Measurements from ENCODE around the gene NKPD1. TPM values are rescaled to one million over a fixed set of nuclear protein-coding genes. Genes with fewer than 3 reads are reported as not detected.

The NKPD1 gene
- total and polyA plus RNA-seq, 10 of the 15 experiments (the other 5 are each of a cell fraction or from before 2014, with no cell fraction given): 0.05 to 0.18 (median 0.06) TPM; not detected in 7

- TF ChIP-seq E4F1 (IDR thresholded peaks at IDR 0.05; ENCODE audit: borderline replicate concordance, partially characterized antibody) (peak; percentile 92), RUNX3 (IDR thresholded peaks at IDR 0.05; ENCODE audit: low read length) (no peak; the same call in 1 of the 2 replicates), ZNF622 (IDR thresholded peaks at IDR 0.05) (no peak), CHD2 (IDR thresholded peaks at IDR 0.05; ENCODE audit: borderline replicate concordance, low read depth, low read length) (peak; percentile 88), ZNF592 (IDR thresholded peaks at IDR 0.05) (no peak), MYC (IDR thresholded peaks at IDR 0.05; ENCODE audit: insufficient read depth, insufficient read length, insufficient replicate concordance, low read length, severe bottlenecking) (peak; percentile 77), JUND (IDR thresholded peaks at IDR 0.05; ENCODE audit: low read depth, low read length) (no peak), HDGF (IDR thresholded peaks at IDR 0.05) (peak; percentile 98), TAF1 (IDR thresholded peaks at IDR 0.05; ENCODE audit: borderline replicate concordance, low read depth, low read length) (peak; percentile 56; the same call in 1 of the 2 replicates), SMC3 (IDR thresholded peaks at IDR 0.05; ENCODE audit: borderline replicate concordance, low read length) (no peak), SREBF1 (IDR thresholded peaks at IDR 0.05; ENCODE audit: low read length) (no peak), IRF3 (IDR thresholded peaks at IDR 0.05) (peak; percentile 80; the same call in 1 of the 2 replicates), POU2F2 (IDR thresholded peaks at IDR 0.05; ENCODE audit: borderline replicate concordance, low read depth, low read length) (peak; percentile 79; the same call in 1 of the 3 replicates), REST (IDR thresholded peaks at IDR 0.05; ENCODE audit: low read depth, low read length) (no peak), SIX5 (IDR thresholded peaks at IDR 0.05; ENCODE audit: low read depth, low read length, severe bottlenecking) (peak; percentile 24), CBFB (IDR thresholded peaks at IDR 0.05; ENCODE audit: low read depth) (no peak), BMI1 (IDR thresholded peaks at IDR 0.05; ENCODE audit: borderline replicate concordance) (no peak), DPF2 (IDR thresholded peaks at IDR 0.05) (peak; percentile 43; the same call in 1 of the 2 replicates)
These were observed 17.7 kb upstream of the NKPD1 start, which contains the start of gene BLOC1S3 (continued) for GRCh38 chr19:45178262-45179071.
